Neuronal stem cell (in vitro differentiated cells): ENCODE data around the gene ZFAND2A.

Source experiments
- DNase-seq: peaks from one replicate; pipeline ENCODE4 v3.0.0-alpha.2; 2013; ENCODE audit warnings: low spot score
- H2AFZ ChIP-seq: one replicate; pipeline ENCODE4 v1.6.1; 2013; ENCODE audit warnings: mild to moderate bottlenecking, low read length, inconsistent platforms
- H2AK5ac ChIP-seq: 2 replicates; pipeline ENCODE4 v1.6.1; 2013; ENCODE audit warnings: low read depth, mild to moderate bottlenecking, inconsistent platforms, low read length, moderate library complexity, mixed read lengths
- H2BK120ac ChIP-seq: 2 replicates; pipeline ENCODE4 v1.6.1; 2013; ENCODE audit warnings: low read depth, mild to moderate bottlenecking, inconsistent platforms, low read length, moderate library complexity, mixed read lengths
- H2BK12ac ChIP-seq: one replicate; pipeline ENCODE4 v1.6.1; 2013; ENCODE audit warnings: low read length, inconsistent platforms
- H2BK15ac ChIP-seq: 2 replicates; pipeline ENCODE4 v1.6.1; 2013; ENCODE audit warnings: mild to moderate bottlenecking, low read length, inconsistent platforms, mixed read lengths
- H2BK5ac ChIP-seq: one replicate; pipeline ENCODE4 v1.6.1; 2013; ENCODE audit warnings: inconsistent platforms, mild to moderate bottlenecking, low read length, moderate library complexity
- H3K14ac ChIP-seq: one replicate; pipeline ENCODE4 v1.6.1; 2013; ENCODE audit warnings: low read length, inconsistent platforms
- H3K18ac ChIP-seq: 2 replicates; pipeline ENCODE4 v1.6.1; 2013; ENCODE audit warnings: low read length, inconsistent platforms
- H3K23ac ChIP-seq: 2 replicates; pipeline ENCODE4 v1.6.1; 2013; ENCODE audit warnings: low read depth, mild to moderate bottlenecking, mixed read lengths, low read length, inconsistent platforms; ENCODE audit not compliant: poor library complexity
- H3K27ac ChIP-seq: replicated peaks from 3 replicates; pipeline ENCODE4 v1.5.1; 2013; ENCODE audit warnings: low read length, inconsistent platforms
- H3K27me3 ChIP-seq, 3 experiments: 2 replicates each; pipeline ENCODE4 v1.6.1; 2013; ENCODE audit warnings: low read length in 3 of 3, mild to moderate bottlenecking in 2 of 3, inconsistent platforms in 1 of 3, low read depth in 1 of 3, mixed read lengths in 1 of 3, moderate library complexity in 1 of 3; ENCODE audit not compliant: control insufficient read depth in 3 of 3, insufficient read depth in 3 of 3
- H3K36me3 ChIP-seq, 2 donors: replicated peaks in 1 of 2; 2 replicates each; pipeline ENCODE4 v1.6.1; 2013; ENCODE audit warnings: low read length in 2 of 2; ENCODE audit not compliant: control insufficient read depth in 2 of 2, insufficient read depth in 2 of 2
- H3K4ac ChIP-seq: 2 replicates; pipeline ENCODE4 v1.6.1; 2013; ENCODE audit warnings: inconsistent platforms, mild to moderate bottlenecking, low read length, moderate library complexity
- H3K4me1 ChIP-seq, 2 donors: 1 replicate in 1 of 2; 2 replicates in 1 of 2; pipeline ENCODE4 v1.6.1; 2013; ENCODE audit warnings: low read length in 2 of 2, low read depth in 1 of 2; ENCODE audit not compliant: control insufficient read depth in 2 of 2, insufficient read depth in 1 of 2
- H3K4me2 ChIP-seq: one replicate; pipeline ENCODE4 v1.6.1; 2013; ENCODE audit warnings: mild to moderate bottlenecking, low read length, inconsistent platforms; ENCODE audit not compliant: insufficient read depth, poor library complexity, severe bottlenecking
- H3K4me3 ChIP-seq, 2 donors: 2 replicates each; pipeline ENCODE4 v1.5.1; 2013; ENCODE audit warnings: low read length in 2 of 2, mild to moderate bottlenecking in 2 of 2, inconsistent platforms in 1 of 2, moderate library complexity in 1 of 2
- H3K79me1 ChIP-seq: one replicate; pipeline ENCODE4 v1.6.1; 2013; ENCODE audit warnings: low read depth, mild to moderate bottlenecking, inconsistent platforms, low read length, moderate library complexity
- H3K9ac ChIP-seq: one replicate; pipeline ENCODE4 v1.6.1; 2013; ENCODE audit warnings: mild to moderate bottlenecking, low read depth, low read length, inconsistent platforms; ENCODE audit not compliant: poor library complexity
- H3K9me3 ChIP-seq, 2 donors: replicated peaks in 1 of 2; 2 replicates each; pipeline versions ENCODE3 to v1.6.1; 2013; ENCODE audit warnings: low read length in 2 of 2, mild to moderate bottlenecking in 2 of 2, inconsistent platforms in 1 of 2, low read depth in 1 of 2, mixed read lengths in 1 of 2, moderate library complexity in 1 of 2; ENCODE audit not compliant: control insufficient read depth in 2 of 2, insufficient read depth in 1 of 2
- H4K8ac ChIP-seq: one replicate; pipeline ENCODE4 v1.6.1; 2013; ENCODE audit warnings: low read depth, mild to moderate bottlenecking, inconsistent platforms, low read length, moderate library complexity
- H4K91ac ChIP-seq: one replicate; pipeline ENCODE4 v1.6.1; 2013; ENCODE audit warnings: low read length, low read depth, mild to moderate bottlenecking, inconsistent platforms; ENCODE audit not compliant: poor library complexity
- WGBS, 2 donors: extraction: QIAGEN DNeasy Blood & Tissue Kit; methylation state at CpG; one replicate each; pipeline ENCODE4 v1.1.7; 2013; ENCODE audit warnings: missing lambda C conversion rate in 2 of 2, mixed read lengths in 1 of 2; ENCODE audit not compliant: insufficient read length in 2 of 2, insufficient replicate concordance in 1 of 2; ENCODE audit errors: extremely low coverage in 2 of 2; 5-methylcytosine and 5-hydroxymethylcytosine counted together

The ZFAND2A gene

GRCh38 chr7:1103009-1103788 is 56.8 kb downstream of the ZFAND2A start:
- Histone ChIP-seq H2AK5ac (no peak overlapping the region), H3K79me1 (peaks cover 25% of the 10 kb centered on the region), H3K36me3 (peaks cover 9 to 13% of the 10 kb centered on the region in 2 donors), H2BK120ac (peak overlapping the region; percentile 61), H3K27ac (no peak overlapping the region), H2BK12ac (peak overlapping the region; percentile 73), H4K91ac (peak overlapping the region; percentile 8), H4K8ac (no peak overlapping the region), H2BK15ac (no peak overlapping the region), H3K4me3 (no peak overlapping the region), H3K9me3 (peaks cover 2 to 3% of the 10 kb centered on the region in 2 donors), H3K9ac (no peak overlapping the region), H3K4me1 (peaks cover 11 to 17% of the 10 kb centered on the region in 2 donors), H3K14ac (no peak overlapping the region), H3K4me2 (no peak overlapping the region), H3K23ac (peak overlapping the region; percentile 43), H3K4ac (no peak overlapping the region), H2AFZ (no peak overlapping the region), H3K18ac (no peak overlapping the region), H2BK5ac (no peak overlapping the region), H3K27me3 (no peaks in the 10 kb centered on the region)
- no peak for DNase-seq
- WGBS, 2 donors = no CpG with 5 or more reads among the region's 34 CpGs
